DND-41 (cell line): ENCODE data around the gene MCM6.
"Not testable (repeated sequence)": the region's sequence is repeated elsewhere in the genome, so short reads cannot be mapped to it uniquely, and the experiment has no call there.

ENCODE experiments used
- ATAC-seq: fragments of 200-7000 bp; cut with Tn5 transposase; 3 replicates; pipeline ENCODE4 v1.9.1; 2021; ENCODE audit warnings: low read depth; ENCODE audit not compliant: insufficient read depth
- DNase-seq: peaks from one replicate; pipeline ENCODE4 v3.0.0-alpha.2; 2020
- H2AFZ ChIP-seq: 2 replicates; pipeline ENCODE4 v1.6.0; 2012; ENCODE audit warnings: low read depth, low read length
- H3K27ac ChIP-seq: 2 replicates; pipeline ENCODE4 v1.5.1; 2012; ENCODE audit warnings: low read length, inconsistent platforms
- H3K27me3 ChIP-seq: fragments of 200-600 bp; sonication (generic); 2 replicates; pipeline ENCODE4 v1.6.0; 2012; ENCODE audit warnings: low read length, mild to moderate bottlenecking, inconsistent platforms; ENCODE audit not compliant: insufficient read depth, poor library complexity
- H3K36me3 ChIP-seq: 2 replicates; pipeline ENCODE4 v1.5.1; 2012; ENCODE audit warnings: low read length, inconsistent platforms; ENCODE audit not compliant: insufficient read depth
- H3K4me1 ChIP-seq: 2 replicates; pipeline ENCODE4 v1.5.1; 2012; ENCODE audit warnings: mild to moderate bottlenecking, low read length; ENCODE audit not compliant: insufficient read depth
- H3K4me2 ChIP-seq: 2 replicates; pipeline ENCODE4 v1.6.0; 2012; ENCODE audit warnings: mild to moderate bottlenecking, moderate library complexity, low read length, inconsistent platforms; ENCODE audit not compliant: insufficient read depth
- H3K4me3 ChIP-seq, 2 experiments: fragments of 200-600 bp in 1 of 2; shearing (Covaris generic) in 1 of 2; 2 replicates each; pipeline ENCODE4 v1.5.1; 2012 to 2016; ENCODE audit warnings: inconsistent platforms in 2 of 2, low read length in 2 of 2, mild to moderate bottlenecking in 2 of 2, low read depth in 1 of 2, moderate library complexity in 1 of 2
- H3K79me2 ChIP-seq: 2 replicates; pipeline ENCODE4 v1.6.0; 2012; ENCODE audit warnings: low read length, inconsistent platforms; ENCODE audit not compliant: insufficient read depth
- H3K9ac ChIP-seq: 2 replicates; pipeline ENCODE4 v1.6.0; 2012; ENCODE audit warnings: low read depth, mild to moderate bottlenecking, inconsistent platforms, low read length, moderate library complexity
- H3K9me3 ChIP-seq: 2 replicates; pipeline ENCODE4 v1.5.1; 2012; ENCODE audit warnings: low read length, moderate library complexity, mild to moderate bottlenecking, inconsistent platforms; ENCODE audit not compliant: insufficient read depth, severe bottlenecking
- H4K20me1 ChIP-seq: 2 replicates; pipeline ENCODE4 v1.6.0; 2012; ENCODE audit warnings: low read length; ENCODE audit not compliant: insufficient read depth
- EZH2 ChIP-seq: IDR thresholded peaks from 3 replicates; pipeline ENCODE4 v1.6.1; 2012; ENCODE audit warnings: borderline replicate concordance, low read depth, mild to moderate bottlenecking, moderate library complexity, low read length, inconsistent platforms; ENCODE audit not compliant: severe bottlenecking
- TF ChIP-seq, protein P1 (sequence below): IDR thresholded peaks from 2 replicates; pipeline ENCODE4 v1.5.1; 2012; ENCODE audit warnings: borderline replicate concordance, low read length, moderate library complexity, mild to moderate bottlenecking; ENCODE audit not compliant: poor library complexity, severe bottlenecking; ENCODE audit errors: extremely low read depth

Gene MCM6

DNA sequence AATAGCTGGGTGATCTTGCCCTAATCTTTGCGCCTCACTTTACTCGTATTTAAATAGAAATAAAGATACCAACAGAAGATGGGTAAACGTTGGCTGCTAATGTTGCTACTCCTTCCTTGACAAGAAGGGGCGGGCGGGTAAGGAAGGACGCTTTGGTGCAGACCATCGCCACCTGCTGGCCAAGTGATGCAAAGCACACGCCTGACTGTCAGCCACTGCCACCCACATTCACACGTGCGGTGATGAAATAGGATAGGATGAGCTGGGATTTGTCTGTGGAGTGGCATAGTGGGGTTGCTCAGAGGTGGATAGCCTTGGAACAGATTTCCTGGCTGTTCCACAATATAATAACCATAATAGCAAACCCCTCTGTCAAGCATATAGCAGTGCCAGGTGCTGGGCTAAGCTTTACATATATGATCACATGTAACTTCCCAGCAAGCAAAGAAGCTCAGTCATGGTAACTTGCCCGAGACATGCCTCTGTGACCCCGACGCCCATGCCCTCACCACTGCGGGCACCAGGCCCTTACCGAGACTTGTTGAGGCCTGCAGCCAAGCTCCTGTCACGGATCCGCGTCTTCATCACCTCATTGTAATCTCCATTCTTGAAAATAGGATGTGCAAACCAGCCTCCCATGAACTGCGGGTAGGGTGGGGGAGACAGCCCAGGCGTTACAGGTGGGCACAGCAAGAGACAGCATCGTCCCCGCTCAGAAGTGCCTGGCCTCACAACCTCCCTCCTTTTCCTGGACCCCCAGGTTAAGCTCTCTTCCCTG lies 78.6 kb downstream of the MCM6 start:
- Histone ChIP-seq H3K4me1 (peaks cover 27% of the 10 kb centered on the region), H3K9me3 (peaks cover 10% of the 10 kb centered on the region), H3K79me2 (0 out of 2 replicates have a peak, but pooled peaks cover 2% of the 10 kb centered on the region), H3K27ac (peak overlapping the region; percentile 56; the same call in 1 of the 2 replicates), H3K9ac (no peak overlapping the region), H3K36me3 (no peaks in the 10 kb centered on the region), H4K20me1 (no peaks in the 10 kb centered on the region), H3K27me3 (no peaks in the 10 kb centered on the region), H3K4me3 (no peak overlapping the region), H3K4me2 (peak overlapping the region; percentile 37), H2AFZ (peak overlapping the region; percentile 57)
- DNase-seq (peak; percentile 87), ATAC-seq (peak; percentile 80)
- TF ChIP-seq, protein P1, sequence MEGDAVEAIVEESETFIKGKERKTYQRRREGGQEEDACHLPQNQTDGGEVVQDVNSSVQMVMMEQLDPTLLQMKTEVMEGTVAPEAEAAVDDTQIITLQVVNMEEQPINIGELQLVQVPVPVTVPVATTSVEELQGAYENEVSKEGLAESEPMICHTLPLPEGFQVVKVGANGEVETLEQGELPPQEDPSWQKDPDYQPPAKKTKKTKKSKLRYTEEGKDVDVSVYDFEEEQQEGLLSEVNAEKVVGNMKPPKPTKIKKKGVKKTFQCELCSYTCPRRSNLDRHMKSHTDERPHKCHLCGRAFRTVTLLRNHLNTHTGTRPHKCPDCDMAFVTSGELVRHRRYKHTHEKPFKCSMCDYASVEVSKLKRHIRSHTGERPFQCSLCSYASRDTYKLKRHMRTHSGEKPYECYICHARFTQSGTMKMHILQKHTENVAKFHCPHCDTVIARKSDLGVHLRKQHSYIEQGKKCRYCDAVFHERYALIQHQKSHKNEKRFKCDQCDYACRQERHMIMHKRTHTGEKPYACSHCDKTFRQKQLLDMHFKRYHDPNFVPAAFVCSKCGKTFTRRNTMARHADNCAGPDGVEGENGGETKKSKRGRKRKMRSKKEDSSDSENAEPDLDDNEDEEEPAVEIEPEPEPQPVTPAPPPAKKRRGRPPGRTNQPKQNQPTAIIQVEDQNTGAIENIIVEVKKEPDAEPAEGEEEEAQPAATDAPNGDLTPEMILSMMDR: peak; percentile 99
- TF ChIP-seq EZH2: no peak

DNA sequence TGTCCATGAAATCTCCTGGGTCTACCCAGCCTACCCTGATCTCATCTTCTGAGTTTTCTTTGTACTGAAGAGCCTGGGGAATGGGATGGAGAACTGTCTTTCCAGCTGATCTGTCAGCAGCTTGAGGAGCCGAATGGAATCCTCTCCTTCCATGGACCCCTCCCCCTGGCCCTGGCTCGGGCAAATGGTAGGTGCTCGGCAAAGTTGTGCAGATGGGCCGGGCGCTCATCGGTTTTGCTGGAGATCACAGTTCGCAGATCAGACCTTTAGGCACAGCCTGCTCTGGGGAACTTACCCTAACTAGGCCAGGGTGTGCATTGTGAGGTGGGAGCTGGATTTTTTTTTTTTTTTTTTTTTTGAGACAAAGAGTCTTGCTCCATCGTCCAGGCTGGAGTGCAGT lies 79.6 kb downstream of the MCM6 start:
- peaks cover 10% of the 10 kb centered on the region for H3K9me3 ChIP-seq
- H3K4me2 ChIP-seq: no peak overlapping the region
- no peaks in the 10 kb centered on the region for H4K20me1 ChIP-seq
- H2AFZ ChIP-seq: no peak overlapping the region
- ATAC-seq: no peak
- H3K27ac ChIP-seq: no peak overlapping the region; the same call in 1 of the 2 replicates
- H3K27me3 ChIP-seq: no peaks in the 10 kb centered on the region
- 0 out of 2 replicates have a peak, but pooled peaks cover 2% of the 10 kb centered on the region for H3K79me2 ChIP-seq
- no peak overlapping the region for H3K9ac ChIP-seq
- peaks cover 38% of the 10 kb centered on the region for H3K4me1 ChIP-seq
- no peaks in the 10 kb centered on the region for H3K36me3 ChIP-seq
- no peak for DNase-seq
- H3K4me3 ChIP-seq: no peak overlapping the region
- no peak for TF ChIP-seq EZH2
- TF ChIP-seq, protein P1: no peak

DNA sequence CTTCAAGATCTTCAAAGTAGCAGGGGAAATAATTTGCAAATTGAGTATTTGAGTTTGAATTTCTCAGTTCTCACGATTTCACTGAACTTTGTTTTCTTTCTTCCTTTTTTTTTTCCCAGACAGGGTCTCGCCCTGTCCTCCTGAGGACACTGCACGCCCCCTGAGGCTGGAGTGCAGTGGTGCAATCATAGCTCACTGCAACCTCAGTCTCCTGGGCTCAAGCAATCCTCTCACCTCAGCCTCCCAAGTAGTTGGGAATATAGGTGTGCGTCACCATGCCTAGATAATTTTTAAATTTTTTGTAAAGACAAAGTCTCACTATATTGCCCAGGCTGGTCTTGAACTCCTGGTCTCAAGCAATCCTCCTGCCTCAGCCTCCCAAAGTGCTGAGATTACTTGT lies 80.6 kb downstream of the MCM6 start:
- not testable (repeated sequence) for H3K4me3 ChIP-seq, H3K9me3 ChIP-seq, H3K4me2 ChIP-seq, H3K79me2 ChIP-seq, DNase-seq, H3K27me3 ChIP-seq, H3K36me3 ChIP-seq, H3K27ac ChIP-seq, H3K9ac ChIP-seq, H4K20me1 ChIP-seq, H2AFZ ChIP-seq, ATAC-seq
- peaks cover 43% of the 10 kb centered on the region for H3K4me1 ChIP-seq
- TF ChIP-seq, protein P1: peak; percentile 14
